GM12878 (cell line): ENCODE results near the gene SLC25A51.

ENCODE experiments used
- HCFC1 ChIP-seq: fragments of 150-350 bp; IDR thresholded peaks from 2 replicates; pipeline ENCODE4 v1.6.1; 2014; ENCODE audit warnings: low read length
- POLR2AphosphoS5 ChIP-seq: IDR thresholded peaks from 2 replicates; pipeline ENCODE4 v1.6.1; 2011; ENCODE audit warnings: mild to moderate bottlenecking, low read length, inconsistent platforms
- YBX1 ChIP-seq: fragments of 450-650 bp; IDR thresholded peaks from 2 replicates; pipeline ENCODE4 v1.6.1; 2016; ENCODE audit warnings: antibody characterized with exemption
- TF ChIP-seq, protein P1 (sequence below): IDR thresholded peaks from 2 replicates; pipeline ENCODE4 v1.6.1; 2011; ENCODE audit warnings: low read depth, low read length, improper control_type of control experiment, borderline replicate concordance

DNA sequence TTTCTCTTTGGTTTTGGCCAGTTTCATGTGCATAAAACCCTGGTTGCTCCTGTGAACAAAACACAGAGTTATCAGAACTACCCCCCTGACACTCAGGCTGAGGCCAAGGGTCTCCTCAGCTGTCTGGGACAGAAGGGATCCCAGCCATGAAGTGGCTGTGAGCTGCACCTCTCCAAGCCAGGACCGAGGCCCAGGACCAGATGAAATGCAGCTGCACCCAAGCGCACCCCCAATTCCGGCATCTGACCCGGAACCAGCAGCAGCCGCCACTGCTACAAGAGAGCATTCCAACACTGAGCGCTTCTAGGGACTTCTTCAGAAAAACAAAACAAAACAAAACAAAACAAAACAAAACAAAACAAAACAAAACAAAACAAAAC, 16.0 kb upstream of the SLC25A51 start:
- TF ChIP-seq HCFC1 (no peak), YBX1 (no peak), POLR2AphosphoS5 (no peak)
- TF ChIP-seq, protein P1, sequence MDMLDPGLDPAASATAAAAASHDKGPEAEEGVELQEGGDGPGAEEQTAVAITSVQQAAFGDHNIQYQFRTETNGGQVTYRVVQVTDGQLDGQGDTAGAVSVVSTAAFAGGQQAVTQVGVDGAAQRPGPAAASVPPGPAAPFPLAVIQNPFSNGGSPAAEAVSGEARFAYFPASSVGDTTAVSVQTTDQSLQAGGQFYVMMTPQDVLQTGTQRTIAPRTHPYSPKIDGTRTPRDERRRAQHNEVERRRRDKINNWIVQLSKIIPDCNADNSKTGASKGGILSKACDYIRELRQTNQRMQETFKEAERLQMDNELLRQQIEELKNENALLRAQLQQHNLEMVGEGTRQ: no peak
